HepG2 (cell line): ENCODE results near the gene CD300LG. TPM values are rescaled to one million over a fixed set of nuclear protein-coding genes. Genes with fewer than 3 reads are reported as not detected.

Experiments used
- FOXP4 ChIP-seq: sonication (generic); formaldehyde crosslinking; IDR thresholded peaks from 2 replicates; pipeline ENCODE4 v1.4.0; 2020; ENCODE audit warnings: missing genetic modification reagents
- GMEB1 ChIP-seq: sonication (generic); formaldehyde crosslinking; IDR thresholded peaks from 2 replicates; pipeline ENCODE4 v1.5.1; 2020; ENCODE audit warnings: missing genetic modification reagents, mild to moderate bottlenecking, borderline replicate concordance
- HHEX ChIP-seq: IDR thresholded peaks from 2 replicates; pipeline ENCODE4 v1.6.1; 2016; ENCODE audit warnings: control low read depth
- HNF1A ChIP-seq, 2 experiments: sonication (generic) in 1 of 2; formaldehyde crosslinking in 1 of 2; IDR thresholded peaks; 2 replicates each; pipeline versions ENCODE4 v1.4.0 to v1.6.1; 2016 to 2020; ENCODE audit warnings: borderline replicate concordance in 1 of 2, low read depth in 1 of 2, mild to moderate bottlenecking in 1 of 2, missing genetic modification reagents in 1 of 2
- JARID2 ChIP-seq: sonication (generic); formaldehyde crosslinking; IDR thresholded peaks from 2 replicates; pipeline ENCODE4 v1.8.1; 2023; ENCODE audit warnings: missing genetic modification reagents, inconsistent platforms; ENCODE audit not compliant: insufficient replicate concordance
- KLF6 ChIP-seq: IDR thresholded peaks from 2 replicates; pipeline ENCODE4 v1.8.0; 2016; ENCODE audit warnings: missing biosample characterization, missing genetic modification reagents
- SOX13 ChIP-seq, 3 experiments: fragments of 450-650 bp in 1 of 3; sonication (generic) in 1 of 3; formaldehyde crosslinking in 1 of 3; IDR thresholded peaks in 2 of 3; conservative IDR thresholded peaks in 1 of 3; 2 replicates each; pipeline versions ENCODE4 v1.5.0 to v1.6.1; 2016 to 2020; ENCODE audit warnings: antibody characterized with exemption in 1 of 3, mild to moderate bottlenecking in 1 of 3, missing compliant biosample characterization in 1 of 3, missing genetic modification reagents in 1 of 3, moderate library complexity in 1 of 3
- YEATS4 ChIP-seq: sonication (generic); formaldehyde crosslinking; IDR thresholded peaks from 2 replicates; pipeline ENCODE4 v1.4.0; 2020; ENCODE audit warnings: missing genetic modification reagents, borderline replicate concordance
- ZNF101 ChIP-seq: sonication (generic); formaldehyde crosslinking; IDR thresholded peaks from 2 replicates; pipeline ENCODE4 v1.4.0; 2020; ENCODE audit warnings: mild to moderate bottlenecking, low read depth, missing genetic modification reagents, borderline replicate concordance
- ZNF275 ChIP-seq: sonication (generic); formaldehyde crosslinking; IDR thresholded peaks from 2 replicates; pipeline ENCODE4 v1.8.0; 2022; ENCODE audit warnings: missing genetic modification reagents, mild to moderate bottlenecking, inconsistent platforms, borderline replicate concordance
- ZNF280B ChIP-seq: sonication (generic); formaldehyde crosslinking; IDR thresholded peaks from 2 replicates; pipeline ENCODE4 v1.5.0; 2020; ENCODE audit warnings: missing genetic modification reagents, mild to moderate bottlenecking, borderline replicate concordance
- ZNF558 ChIP-seq: sonication (generic); formaldehyde crosslinking; IDR thresholded peaks from 2 replicates; pipeline ENCODE4 v1.9.0; 2022; ENCODE audit warnings: mild to moderate bottlenecking, missing genetic modification reagents, borderline replicate concordance
- ZNF710 ChIP-seq: sonication (generic); formaldehyde crosslinking; IDR thresholded peaks from 2 replicates; pipeline ENCODE4 v1.5.0; 2020; ENCODE audit warnings: mild to moderate bottlenecking, missing genetic modification reagents, borderline replicate concordance
- polyA plus RNA-seq, 8 experiments: library from polyadenylated mRNA; depleted of rRNA in 3 of 8; stranded (reverse) in 7 of 8; unstranded in 1 of 8; fragments of >200 nt; fragmentation: Illumina TruSeq in 4 of 8; extraction: Trizol in 4 of 8; gene quantifications; 2 replicates each; pipeline versions ENCODE4 v1.2.1 to v1.2.3, GENCODE V29; 2011 to 2016; ENCODE audit warnings: low read depth in 4 of 8, missing spikeins in 1 of 8, mixed read lengths in 1 of 8; ENCODE audit not compliant: insufficient read depth in 1 of 8
- total RNA-seq, 5 experiments: library from RNA; depleted of rRNA; stranded (reverse); fragments of >200 nt; fragmentation: Illumina TruSeq; extraction: Trizol; gene quantifications; 2 replicates each; pipeline ENCODE4 v1.2.3, GENCODE V29; 2016; ENCODE audit warnings: low read depth in 1 of 5

CD300LG gene
- total and polyA plus RNA-seq, 2 of the 13 experiments (the other 11 are each of a cell fraction or from before 2014, with no cell fraction given): not detected

GRCh38 chr17:43846221-43846712, 709 bp upstream of the CD300LG start (continued):
- TF ChIP-seq ZNF710: no peak
- TF ChIP-seq GMEB1 (CRISPR knock-in tag): 0 out of 2 replicates have a peak, but pooled peaks have one; percentile 34
- TF ChIP-seq KLF6 (CRISPR knock-in tag): no peak
- TF ChIP-seq JARID2 (CRISPR knock-in tag): no peak
- TF ChIP-seq ZNF275 (CRISPR knock-in tag): no peak
- no peak for TF ChIP-seq HNF1A (IDR thresholded peaks at IDR 0.05; ENCODE audit: low read depth)
- TF ChIP-seq HNF1A (CRISPR knock-in tag; IDR thresholded peaks at IDR 0.05; ENCODE audit: borderline replicate concordance): no peak
- TF ChIP-seq ZNF280B (CRISPR knock-in tag): no peak
- no peak for TF ChIP-seq FOXP4 (CRISPR knock-in tag)
- no peak for TF ChIP-seq SOX13 (IDR thresholded peaks at IDR 0.05)
- TF ChIP-seq SOX13 (CRISPR knock-in tag; conservative IDR thresholded peaks at IDR 0.05 in 1 of 2, IDR thresholded peaks at IDR 0.05 in 1 of 2): peak in 1 of 2 experiments; percentile 30; a peak in 2 of 4 replicates
- no peak for TF ChIP-seq ZNF101 (CRISPR knock-in tag)
- TF ChIP-seq YEATS4 (CRISPR knock-in tag): no peak
- no peak for TF ChIP-seq HHEX
- no peak for TF ChIP-seq ZNF558
